ENCODE results near the gene PCYT2. TPM values are rescaled to one million over a fixed set of nuclear protein-coding genes. Genes with fewer than 3 reads are reported as not detected.

The PCYT2 gene
- total RNA-seq, 4 donors from 2014 or later: 37.2 to 424 (median 77.1) TPM

DNA sequence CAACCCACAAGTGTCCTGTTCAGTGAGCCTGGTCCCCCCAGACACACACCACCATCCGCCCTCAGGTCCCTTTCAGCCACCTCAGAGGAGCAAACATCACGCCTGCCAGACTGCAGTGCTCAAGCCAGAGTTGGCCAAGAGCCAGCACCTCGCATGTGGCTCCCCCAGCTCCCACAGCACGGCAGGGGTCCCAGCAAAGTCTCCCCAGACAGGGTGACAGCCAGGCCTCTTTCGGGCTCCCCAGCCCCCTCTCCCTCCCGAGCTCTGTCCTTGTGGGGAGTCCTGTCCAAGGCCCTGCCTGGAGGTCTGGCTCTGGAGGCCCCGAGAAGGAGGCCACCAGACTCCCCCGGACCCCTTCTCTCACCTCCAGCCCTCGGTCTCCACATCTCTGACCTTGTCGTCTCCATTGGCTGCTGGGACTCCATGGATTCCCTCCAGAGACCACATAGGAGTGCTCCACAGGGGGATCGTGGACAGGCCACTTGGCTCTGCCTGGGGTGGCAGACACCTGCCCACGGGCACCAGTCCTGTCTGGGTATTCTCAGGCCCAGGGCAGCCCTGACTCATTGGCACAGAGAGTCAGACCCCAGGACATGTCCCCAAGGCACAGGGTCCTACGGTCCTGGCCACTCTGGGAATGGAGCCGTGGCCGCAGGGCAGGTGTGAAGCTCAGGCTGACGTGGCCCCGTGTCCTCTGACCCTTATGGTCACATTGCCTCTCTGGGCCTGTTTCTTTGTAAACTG is 37.6 kb upstream of the PCYT2 start:
- no peak for DNase-seq
- intact Hi-C loops (cut with DNase I; ENCODE audit: low total_unique reads) (no loop called here), in situ Hi-C loops (cut with MboI; ENCODE audit: low pct_ligation_motif_present in 1 of 4, low pct_unique_long_range_greater_than_20kb in 1 of 4, low sequenced_read_pairs in 3 of 4) (no loop called here)
- 77 to 93% methylated on average over 2 to 17 of the region's 17 CpGs for WGBS, 2 donors (ENCODE audit: low coverage in 1 of 2)
- TF ChIP-seq, protein P1, sequence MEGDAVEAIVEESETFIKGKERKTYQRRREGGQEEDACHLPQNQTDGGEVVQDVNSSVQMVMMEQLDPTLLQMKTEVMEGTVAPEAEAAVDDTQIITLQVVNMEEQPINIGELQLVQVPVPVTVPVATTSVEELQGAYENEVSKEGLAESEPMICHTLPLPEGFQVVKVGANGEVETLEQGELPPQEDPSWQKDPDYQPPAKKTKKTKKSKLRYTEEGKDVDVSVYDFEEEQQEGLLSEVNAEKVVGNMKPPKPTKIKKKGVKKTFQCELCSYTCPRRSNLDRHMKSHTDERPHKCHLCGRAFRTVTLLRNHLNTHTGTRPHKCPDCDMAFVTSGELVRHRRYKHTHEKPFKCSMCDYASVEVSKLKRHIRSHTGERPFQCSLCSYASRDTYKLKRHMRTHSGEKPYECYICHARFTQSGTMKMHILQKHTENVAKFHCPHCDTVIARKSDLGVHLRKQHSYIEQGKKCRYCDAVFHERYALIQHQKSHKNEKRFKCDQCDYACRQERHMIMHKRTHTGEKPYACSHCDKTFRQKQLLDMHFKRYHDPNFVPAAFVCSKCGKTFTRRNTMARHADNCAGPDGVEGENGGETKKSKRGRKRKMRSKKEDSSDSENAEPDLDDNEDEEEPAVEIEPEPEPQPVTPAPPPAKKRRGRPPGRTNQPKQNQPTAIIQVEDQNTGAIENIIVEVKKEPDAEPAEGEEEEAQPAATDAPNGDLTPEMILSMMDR (IDR thresholded peaks at IDR 0.05): no peak
- TF ChIP-seq EP300 (IDR thresholded peaks at IDR 0.05; ENCODE audit: low read depth) (no peak), POLR2AphosphoS5 (IDR thresholded peaks at IDR 0.05) (no peak), POLR2A (IDR thresholded peaks at IDR 0.05) (no peak)
- H3K27me3 ChIP-seq: peaks cover 7% of the 10 kb centered on the region
- no peak overlapping the region for H3K4me3 ChIP-seq
- no peak overlapping the region for H3K27ac ChIP-seq
- no peaks in the 10 kb centered on the region for H3K9me3 ChIP-seq
- H3K36me3 ChIP-seq: no peaks in the 10 kb centered on the region
- H3K4me1 ChIP-seq: no peaks in the 10 kb centered on the region

DNA sequence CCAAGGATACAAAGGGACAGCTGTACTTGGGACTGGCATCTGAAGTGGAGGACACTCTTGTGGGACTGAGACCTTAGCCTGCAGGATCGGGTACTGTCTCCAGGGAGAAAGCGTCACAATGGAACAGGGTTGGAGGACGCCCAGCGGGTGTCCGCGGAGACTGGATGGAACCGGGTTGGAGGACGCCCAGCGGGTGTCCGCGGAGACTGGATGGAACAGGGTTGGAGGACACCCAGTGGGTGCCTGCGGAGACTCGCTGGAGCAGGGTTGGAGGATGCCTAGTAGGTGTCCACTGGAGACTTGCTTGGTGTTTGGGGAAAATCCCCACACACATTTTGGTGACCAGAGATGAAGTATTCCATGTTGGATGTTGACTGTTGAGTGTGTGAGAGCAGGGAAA is 36.0 kb upstream of the PCYT2 start, which contains the start of gene MYADML2:
TSS of gene MYADML2 (minus strand) at position 45 of the 400 bp plus-strand sequence. CDS start 5,492 bp downstream, outside the sequence.
- Histone ChIP-seq H3K36me3 (no peaks in the 10 kb centered on the region), H3K4me3 (no peak within 1 kb of the TSS), H3K9me3 (no peaks in the 10 kb centered on the region), H3K27ac (no peak within 1 kb of the TSS), H3K27me3 (peaks cover 19% of the 10 kb centered on the region), H3K4me1 (no peaks in the 10 kb centered on the region)
- no peak for DNase-seq
- intact Hi-C loops (cut with DNase I; ENCODE audit: low total_unique reads) (no loop called here), in situ Hi-C loops (cut with MboI; ENCODE audit: low pct_ligation_motif_present in 1 of 4, low pct_unique_long_range_greater_than_20kb in 1 of 4, low sequenced_read_pairs in 3 of 4) (no loop called here)
- TF ChIP-seq, protein P1 (IDR thresholded peaks at IDR 0.05): no peak
- TF ChIP-seq EP300 (IDR thresholded peaks at IDR 0.05; ENCODE audit: low read depth): no peak
- TF ChIP-seq POLR2AphosphoS5 (IDR thresholded peaks at IDR 0.05): no peak
- TF ChIP-seq POLR2A (IDR thresholded peaks at IDR 0.05): no peak
- WGBS, 2 donors (ENCODE audit: low coverage in 1 of 2): 40 to 81% methylated on average over 1 to 13 of the region's 13 CpGs

DNA sequence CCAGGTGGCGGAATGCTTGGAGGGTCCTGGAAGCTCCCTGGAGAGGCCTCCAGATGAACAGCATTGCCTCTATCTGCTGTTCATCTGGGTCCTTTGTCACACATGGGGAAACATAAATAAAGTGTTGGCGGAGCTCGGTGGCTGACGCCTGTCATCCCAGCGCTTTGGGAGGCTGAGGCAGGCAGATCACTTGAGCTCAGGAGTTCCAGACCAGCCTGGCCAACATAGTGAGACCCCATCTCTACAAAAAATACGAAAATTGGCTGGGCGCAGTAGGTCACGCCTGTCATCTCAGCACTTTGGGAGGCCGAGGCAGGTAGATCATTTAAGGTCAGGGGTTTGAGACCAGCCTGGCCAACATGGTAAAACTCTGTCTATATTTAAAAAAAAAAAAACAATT is 33.7 kb upstream of the PCYT2 start:
- Histone ChIP-seq H3K9me3 (no peaks in the 10 kb centered on the region), H3K36me3 (no peaks in the 10 kb centered on the region), H3K27ac (no peak overlapping the region), H3K27me3 (peaks cover 34% of the 10 kb centered on the region), H3K4me3 (no peak overlapping the region), H3K4me1 (peaks cover 0 to 6% (median 0%) of the 10 kb centered on the region in 4 donors)
- TF ChIP-seq POLR2A (IDR thresholded peaks at IDR 0.05) (no peak), EP300 (IDR thresholded peaks at IDR 0.05; ENCODE audit: low read depth) (no peak), POLR2AphosphoS5 (IDR thresholded peaks at IDR 0.05) (no peak)
- TF ChIP-seq, protein P1 (IDR thresholded peaks at IDR 0.05): no peak
- in situ Hi-C loops (cut with MboI; ENCODE audit: low pct_ligation_motif_present in 1 of 4, low pct_unique_long_range_greater_than_20kb in 1 of 4, low sequenced_read_pairs in 3 of 4) (no loop called here), intact Hi-C loops (cut with DNase I; ENCODE audit: low total_unique reads) (no loop called here)
- WGBS, 2 donors (ENCODE audit: low coverage in 1 of 2): 86% methylated on average over 9 of the region's 9 CpGs; no CpG with 5 or more reads in 1 of the 2 donors
- DNase-seq: no peak

DNA sequence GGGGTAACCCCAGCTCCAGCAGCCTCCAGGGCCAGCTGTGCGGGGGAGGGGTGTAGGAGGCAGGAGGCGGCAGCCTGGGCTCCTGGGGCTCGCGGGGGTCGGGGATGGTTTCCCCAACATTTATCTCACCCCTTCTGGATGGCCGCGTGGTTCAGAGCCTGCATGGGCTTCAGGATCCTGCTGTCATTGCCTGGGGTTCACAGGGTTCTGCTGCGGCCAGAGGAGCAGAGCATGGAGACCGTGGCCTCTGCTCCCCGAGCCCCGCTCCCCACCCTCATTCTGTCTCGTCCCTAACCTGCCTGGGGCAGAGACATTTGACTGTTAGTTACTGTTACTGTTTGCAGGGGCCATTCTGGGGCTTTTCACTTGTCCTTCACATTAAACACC is 31.0 kb upstream of the PCYT2 start:
- H3K4me3 ChIP-seq: no peak overlapping the region
- H3K9me3 ChIP-seq: no peaks in the 10 kb centered on the region
- peaks cover 0 to 9% (median 7%) of the 10 kb centered on the region in 4 donors for H3K4me1 ChIP-seq
- DNase-seq: no peak
- no peaks in the 10 kb centered on the region for H3K36me3 ChIP-seq
- intact Hi-C loops (cut with DNase I; ENCODE audit: low total_unique reads) (no loop called here), in situ Hi-C loops (cut with MboI; ENCODE audit: low pct_ligation_motif_present in 1 of 4, low pct_unique_long_range_greater_than_20kb in 1 of 4, low sequenced_read_pairs in 3 of 4) (no loop called here)
- no peak overlapping the region for H3K27ac ChIP-seq
- WGBS, 2 donors (ENCODE audit: low coverage in 1 of 2): 53% methylated on average over 11 of the region's 12 CpGs; no CpG with 5 or more reads in 1 of the 2 donors
- H3K27me3 ChIP-seq: peaks cover 36% of the 10 kb centered on the region
- TF ChIP-seq POLR2A (IDR thresholded peaks at IDR 0.05): no peak
- no peak for TF ChIP-seq POLR2AphosphoS5 (IDR thresholded peaks at IDR 0.05)
- TF ChIP-seq, protein P1 (IDR thresholded peaks at IDR 0.05): no peak
- no peak for TF ChIP-seq EP300 (IDR thresholded peaks at IDR 0.05; ENCODE audit: low read depth)
